ENCODE measurements around the gene MCF2L2. TPM values are rescaled to one million over a fixed set of nuclear protein-coding genes. Genes with fewer than 3 reads are reported as not detected.

Gene MCF2L2
- total and polyA plus RNA-seq, 9 of the 15 experiments (the other 6 are each of a cell fraction or from before 2014, with no cell fraction given), result 0.56 to 4.2 (median 3.0) TPM

DNA sequence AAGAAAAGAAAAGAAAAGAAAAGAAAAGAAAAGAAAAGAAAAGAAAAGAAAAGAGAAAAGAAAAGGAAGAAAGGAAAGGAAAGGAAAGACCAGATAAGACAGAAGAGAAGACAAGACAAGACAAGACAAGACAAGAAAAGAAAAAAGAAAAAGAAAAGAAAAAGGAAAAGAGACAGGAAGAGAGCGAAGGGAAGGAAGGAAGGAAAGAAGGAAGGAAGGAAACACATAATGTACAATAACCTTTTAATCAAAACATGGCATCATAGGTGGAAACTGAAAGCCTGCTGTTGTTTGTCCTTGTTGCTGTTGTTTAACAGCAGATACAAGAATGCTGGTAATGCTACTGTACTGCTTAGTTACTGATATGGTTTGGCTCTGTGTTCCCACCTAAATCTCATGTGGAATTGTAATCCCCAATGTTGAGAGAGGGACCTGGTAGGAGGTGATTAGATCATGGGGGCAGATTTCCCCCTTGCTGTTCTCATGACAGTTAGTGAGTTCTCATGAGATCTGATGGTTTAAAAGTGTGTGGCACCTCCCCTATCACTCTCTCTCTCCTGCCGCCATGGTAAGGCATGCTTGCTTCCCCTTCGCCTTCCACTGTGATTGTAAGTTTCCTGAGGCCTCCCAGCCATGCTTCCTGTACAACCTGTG is 67.3 kb downstream of the MCF2L2 start (continued):
- TF ChIP-seq, protein P1, sequence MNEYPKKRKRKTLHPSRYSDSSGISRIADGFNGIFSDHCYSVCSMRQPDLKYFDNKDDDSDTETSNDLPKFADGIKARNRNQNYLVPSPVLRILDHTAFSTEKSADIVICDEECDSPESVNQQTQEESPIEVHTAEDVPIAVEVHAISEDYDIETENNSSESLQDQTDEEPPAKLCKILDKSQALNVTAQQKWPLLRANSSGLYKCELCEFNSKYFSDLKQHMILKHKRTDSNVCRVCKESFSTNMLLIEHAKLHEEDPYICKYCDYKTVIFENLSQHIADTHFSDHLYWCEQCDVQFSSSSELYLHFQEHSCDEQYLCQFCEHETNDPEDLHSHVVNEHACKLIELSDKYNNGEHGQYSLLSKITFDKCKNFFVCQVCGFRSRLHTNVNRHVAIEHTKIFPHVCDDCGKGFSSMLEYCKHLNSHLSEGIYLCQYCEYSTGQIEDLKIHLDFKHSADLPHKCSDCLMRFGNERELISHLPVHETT (CRISPR knock-in tag; conservative IDR thresholded peaks at IDR 0.05 in 1 of 2, IDR thresholded peaks at IDR 0.05 in 1 of 2), result no peak
- 0 out of 2 replicates have a peak, but pooled peaks have one; percentile 22 for TF ChIP-seq ETV5 (CRISPR knock-in tag; IDR thresholded peaks at IDR 0.05; ENCODE audit: low read depth)
- TF ChIP-seq CBX5 (IDR thresholded peaks at IDR 0.05; ENCODE audit: borderline replicate concordance, low read depth), result no peak
- 0 out of 2 replicates have a peak, but pooled peaks have one; percentile 51 for TF ChIP-seq ZNF583 (CRISPR knock-in tag; IDR thresholded peaks at IDR 0.05)
- TF ChIP-seq DIDO1 (tag; IDR thresholded peaks at IDR 0.05; ENCODE audit: low read depth), result no peak
- TF ChIP-seq ZNF121 (CRISPR knock-in tag; conservative IDR thresholded peaks at IDR 0.05), result no peak
- no peak for TF ChIP-seq TSHZ1 (CRISPR knock-in tag; IDR thresholded peaks at IDR 0.05)
- TF ChIP-seq ZNF57 (CRISPR knock-in tag; IDR thresholded peaks at IDR 0.05), result no peak
- TF ChIP-seq HDAC3 (IDR thresholded peaks at IDR 0.05; ENCODE audit: borderline replicate concordance, partially characterized antibody), result peak; percentile 60
- TF ChIP-seq IFI16 (CRISPR knock-in tag; IDR thresholded peaks at IDR 0.05), result no peak
- peak in 1 of 2 experiments; percentile 64; a peak in 1 of 4 replicates for TF ChIP-seq NONO (IDR thresholded peaks at IDR 0.05; ENCODE audit: low read depth in 2 of 2, low read length in 1 of 2)
- TF ChIP-seq MAFF (IDR thresholded peaks at IDR 0.05; ENCODE audit: low read length), result no peak
- TF ChIP-seq ZNF232 (CRISPR knock-in tag; IDR thresholded peaks at IDR 0.05), result no peak
- TF ChIP-seq U2AF2 (optimal IDR thresholded peaks at IDR 0.05; ENCODE audit: low read depth, low read length), result no peak
- TF ChIP-seq PYGO2 (tag; IDR thresholded peaks at IDR 0.05), result no peak
- TF ChIP-seq CHD1 (IDR thresholded peaks at IDR 0.05; ENCODE audit: low read length), result no peak
- TF ChIP-seq ZNF263 (CRISPR knock-in tag; IDR thresholded peaks at IDR 0.05; ENCODE audit: borderline replicate concordance), result no peak
- TF ChIP-seq CBX3 (IDR thresholded peaks at IDR 0.05; ENCODE audit: borderline replicate concordance in 1 of 2, low read length in 2 of 2), result peak in 1 of 2 experiments; percentile 25; a peak in 1 of 3 replicates
- no peak for TF ChIP-seq SAFB2 (IDR thresholded peaks at IDR 0.05; ENCODE audit: borderline replicate concordance, low read depth, low read length, severe bottlenecking)
- TF ChIP-seq ZNF184 (CRISPR knock-in tag; IDR thresholded peaks at IDR 0.05), result no peak
- TF ChIP-seq PML (IDR thresholded peaks at IDR 0.05; ENCODE audit: low read length), result peak; percentile 83
- 0 out of 2 replicates have a peak, but pooled peaks have one; percentile 56 for TF ChIP-seq TARDBP (IDR thresholded peaks at IDR 0.05)
- TF ChIP-seq, protein P2, sequence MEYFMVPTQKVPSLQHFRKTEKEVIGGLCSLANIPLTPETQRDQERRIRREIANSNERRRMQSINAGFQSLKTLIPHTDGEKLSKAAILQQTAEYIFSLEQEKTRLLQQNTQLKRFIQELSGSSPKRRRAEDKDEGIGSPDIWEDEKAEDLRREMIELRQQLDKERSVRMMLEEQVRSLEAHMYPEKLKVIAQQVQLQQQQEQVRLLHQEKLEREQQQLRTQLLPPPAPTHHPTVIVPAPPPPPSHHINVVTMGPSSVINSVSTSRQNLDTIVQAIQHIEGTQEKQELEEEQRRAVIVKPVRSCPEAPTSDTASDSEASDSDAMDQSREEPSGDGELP (CRISPR knock-in tag; IDR thresholded peaks at IDR 0.05; ENCODE audit: borderline replicate concordance), result 0 out of 2 replicates have a peak, but pooled peaks have one; percentile 2
